GM18519 (cell line): ENCODE data around the gene PSMC3IP.
"Not testable (repeated sequence)": the region's sequence is repeated elsewhere in the genome, so short reads cannot be mapped to it uniquely, and the experiment has no call there.

Source experiments
- ATAC-seq: cut with Tn5 transposase; IDR thresholded peaks from one replicate; pipeline ENCODE4 v1.9.1; 2021; ENCODE audit warnings: mild to moderate bottlenecking, moderate library complexity; ENCODE audit not compliant: unreplicated experiment, low FRiP score

Gene PSMC3IP

DNA sequence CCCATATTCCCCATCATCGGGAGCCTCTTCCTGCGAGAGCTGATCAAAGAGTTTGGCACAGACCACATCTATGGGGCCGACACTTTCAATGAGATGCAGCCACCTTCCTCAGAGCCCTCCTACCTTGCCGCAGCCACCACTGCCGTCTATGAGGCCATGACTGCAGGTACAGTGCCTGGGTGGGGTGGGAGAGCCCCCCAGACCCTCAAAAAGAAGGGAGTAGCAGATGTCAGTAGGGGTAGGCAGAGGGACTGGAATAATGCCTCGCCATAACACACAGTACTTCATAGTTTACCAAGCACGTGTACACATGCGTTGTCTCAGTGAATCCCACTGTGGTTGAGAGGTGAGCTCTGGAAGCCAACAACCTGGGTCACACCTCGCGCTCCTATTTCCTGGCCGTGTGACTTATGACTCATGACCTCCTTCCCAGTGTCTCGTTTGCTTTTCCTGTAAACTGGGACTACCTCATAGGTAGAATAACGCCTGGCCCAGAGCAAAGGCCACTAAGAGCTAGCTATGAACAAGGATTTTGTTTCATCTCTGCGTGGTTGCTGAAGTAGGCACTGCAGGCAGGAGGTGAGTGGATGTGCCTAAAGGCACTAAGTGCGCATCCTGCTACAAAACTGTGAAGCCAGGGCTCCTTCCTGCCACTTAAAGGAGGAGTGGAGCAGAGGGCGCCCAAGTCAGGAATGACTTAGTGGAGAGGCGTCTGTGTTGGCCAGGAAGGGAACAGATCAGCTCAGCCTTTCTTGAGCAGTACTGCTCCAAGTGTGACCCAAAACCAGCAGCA lies 36.3 kb downstream of the PSMC3IP start:
- ATAC-seq, result no peak

DNA sequence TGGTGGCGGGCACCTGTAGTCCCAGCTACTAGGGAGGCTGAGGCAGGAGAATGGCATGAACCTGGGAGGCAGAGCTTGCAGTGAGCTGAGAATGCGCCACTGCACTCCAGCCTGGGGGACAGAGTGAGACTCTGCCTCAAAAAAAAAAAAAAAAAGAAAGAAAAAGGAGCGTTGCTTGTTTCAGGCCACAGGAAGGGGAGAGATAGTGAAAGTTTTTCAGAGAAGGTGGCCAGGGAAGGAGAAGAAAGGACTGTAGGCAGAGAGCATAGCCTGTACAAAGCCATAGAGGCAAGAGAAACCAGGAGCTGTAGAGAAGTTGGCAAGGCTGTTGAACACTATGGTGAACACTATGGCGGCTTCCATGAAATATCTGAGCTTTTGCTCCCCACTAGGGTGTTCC lies 37.0 kb downstream of the PSMC3IP start:
- not testable (repeated sequence) for ATAC-seq

DNA sequence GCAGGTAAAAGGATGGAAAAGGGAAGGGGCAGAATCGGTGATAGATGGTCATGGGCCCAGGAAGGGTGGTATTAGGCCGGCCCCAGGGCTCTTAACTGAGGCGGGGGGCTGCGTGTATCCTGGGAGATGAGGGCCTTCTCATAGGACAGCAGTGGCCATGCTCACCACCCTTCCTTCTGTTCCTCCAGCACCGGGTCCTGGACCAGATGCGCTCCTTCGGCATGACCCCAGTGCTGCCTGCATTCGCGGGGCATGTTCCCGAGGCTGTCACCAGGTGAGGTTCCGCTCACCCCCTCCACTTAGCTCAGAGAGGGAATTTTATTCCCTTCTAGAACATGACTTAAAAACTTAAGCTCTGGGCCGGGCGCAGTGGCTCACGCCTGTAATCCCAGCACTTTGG lies 39.0 kb downstream of the PSMC3IP start:
- no peak for ATAC-seq

DNA sequence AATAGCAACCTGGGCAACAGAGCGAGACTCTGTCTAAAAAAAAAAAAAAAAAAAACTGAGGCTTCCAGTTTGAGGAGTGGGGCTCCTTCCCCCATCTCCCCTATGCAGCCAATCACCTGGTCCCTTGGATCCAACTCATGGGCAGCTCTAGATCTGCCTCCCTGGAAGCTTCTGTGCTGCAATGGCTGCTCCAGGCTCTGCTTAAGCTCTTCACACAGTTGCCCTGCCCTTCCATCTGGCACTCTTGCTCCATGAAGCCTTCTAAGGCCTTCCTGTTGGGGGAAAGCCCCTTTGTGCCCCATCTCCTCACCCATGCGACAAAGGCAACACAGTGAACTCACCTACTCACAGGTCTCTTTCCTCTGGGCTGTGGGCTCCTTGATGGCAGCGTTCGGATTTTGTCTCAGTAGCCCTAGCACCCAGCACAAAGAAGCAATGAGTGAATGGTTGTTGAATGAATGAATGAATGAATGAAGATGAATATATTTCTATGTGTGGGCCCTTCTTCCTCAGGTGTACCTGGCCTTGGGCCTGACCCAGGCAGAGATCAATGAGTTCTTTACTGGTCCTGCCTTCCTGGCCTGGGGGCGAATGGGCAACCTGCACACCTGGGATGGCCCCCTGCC lies 39.6 kb downstream of the PSMC3IP start:
- no peak for ATAC-seq

DNA sequence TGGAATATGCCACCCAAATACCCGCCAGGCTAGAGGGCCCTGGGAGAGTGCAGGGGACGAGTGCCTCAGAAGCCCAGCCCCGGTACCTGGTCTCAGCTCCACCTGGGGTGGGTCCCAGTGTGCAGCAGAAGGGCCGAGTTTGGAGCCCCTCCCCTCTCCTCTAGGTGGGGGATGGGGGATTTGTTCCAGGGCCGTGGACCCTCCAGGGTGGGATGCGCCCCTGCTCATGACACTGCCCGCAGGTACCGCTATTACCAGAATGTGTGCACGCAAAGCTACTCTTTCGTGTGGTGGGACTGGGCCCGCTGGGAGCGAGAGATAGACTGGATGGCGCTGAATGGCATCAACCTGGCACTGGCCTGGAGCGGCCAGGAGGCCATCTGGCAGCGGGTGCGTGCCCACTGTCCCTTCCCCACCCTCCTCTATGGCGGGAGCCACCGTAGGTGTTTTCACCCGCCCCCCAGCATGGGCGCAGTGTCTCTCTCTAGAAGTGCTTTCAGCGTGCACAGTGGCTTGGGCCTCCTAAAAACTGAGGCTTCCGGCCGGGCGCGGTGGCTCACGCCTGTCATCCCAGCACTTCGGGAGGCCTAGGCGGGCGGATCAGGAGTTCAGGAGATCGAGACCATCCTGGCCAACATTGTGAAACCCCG lies 40.2 kb downstream of the PSMC3IP start:
- ATAC-seq, result no peak

DNA sequence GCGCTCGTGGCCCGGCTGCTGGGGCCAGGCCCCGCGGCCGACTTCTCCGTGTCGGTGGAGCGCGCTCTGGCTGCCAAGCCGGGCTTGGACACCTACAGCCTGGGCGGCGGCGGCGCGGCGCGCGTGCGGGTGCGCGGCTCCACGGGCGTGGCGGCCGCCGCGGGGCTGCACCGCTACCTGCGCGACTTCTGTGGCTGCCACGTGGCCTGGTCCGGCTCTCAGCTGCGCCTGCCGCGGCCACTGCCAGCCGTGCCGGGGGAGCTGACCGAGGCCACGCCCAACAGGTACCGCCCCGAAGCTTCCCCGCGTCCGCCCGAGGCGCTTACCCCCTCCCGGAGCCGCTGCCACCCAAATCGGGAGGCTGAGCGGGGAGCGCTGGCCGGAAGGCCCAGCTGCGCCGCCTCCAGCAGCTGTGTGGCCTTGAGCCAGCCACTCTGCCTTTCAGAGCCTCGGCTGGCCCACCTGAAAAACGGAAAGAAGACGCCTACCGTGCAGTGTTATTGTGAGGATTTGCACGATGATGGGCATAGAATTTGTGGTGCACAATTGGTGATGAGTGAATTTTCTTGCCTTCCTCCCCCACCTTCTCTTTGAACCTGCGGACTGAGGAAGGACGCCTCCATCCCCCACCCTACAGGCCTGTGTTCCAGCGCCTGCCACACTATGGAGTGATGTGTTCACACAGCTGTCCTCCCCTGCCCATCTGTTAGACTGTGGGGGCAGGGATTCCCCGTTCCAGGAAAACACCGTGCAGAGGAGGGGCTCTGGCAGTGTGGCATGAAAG lies 41.0 kb downstream of the PSMC3IP start:
- ATAC-seq, result peak; percentile 31

DNA sequence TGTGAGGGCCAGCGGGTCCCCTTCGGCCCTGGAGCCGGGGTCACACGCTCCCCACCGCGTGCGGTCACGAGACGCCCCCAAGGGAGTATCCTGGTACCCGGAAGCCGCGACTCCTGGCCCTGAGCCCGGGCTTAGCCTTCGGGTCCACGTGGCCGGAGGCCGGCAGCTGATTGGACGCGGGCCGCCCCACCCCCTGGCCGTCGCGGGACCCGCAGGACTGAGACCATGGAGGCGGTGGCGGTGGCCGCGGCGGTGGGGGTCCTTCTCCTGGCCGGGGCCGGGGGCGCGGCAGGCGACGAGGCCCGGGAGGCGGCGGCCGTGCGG lies 41.5 kb downstream of the PSMC3IP start, which contains the start of gene NAGLU:
NAGLU (plus strand) TSS at position 194 of the 324 bp plus-strand sequence; CDS start at position 226, 32 bp downstream.
- ATAC-seq, result peak; percentile 54

DNA sequence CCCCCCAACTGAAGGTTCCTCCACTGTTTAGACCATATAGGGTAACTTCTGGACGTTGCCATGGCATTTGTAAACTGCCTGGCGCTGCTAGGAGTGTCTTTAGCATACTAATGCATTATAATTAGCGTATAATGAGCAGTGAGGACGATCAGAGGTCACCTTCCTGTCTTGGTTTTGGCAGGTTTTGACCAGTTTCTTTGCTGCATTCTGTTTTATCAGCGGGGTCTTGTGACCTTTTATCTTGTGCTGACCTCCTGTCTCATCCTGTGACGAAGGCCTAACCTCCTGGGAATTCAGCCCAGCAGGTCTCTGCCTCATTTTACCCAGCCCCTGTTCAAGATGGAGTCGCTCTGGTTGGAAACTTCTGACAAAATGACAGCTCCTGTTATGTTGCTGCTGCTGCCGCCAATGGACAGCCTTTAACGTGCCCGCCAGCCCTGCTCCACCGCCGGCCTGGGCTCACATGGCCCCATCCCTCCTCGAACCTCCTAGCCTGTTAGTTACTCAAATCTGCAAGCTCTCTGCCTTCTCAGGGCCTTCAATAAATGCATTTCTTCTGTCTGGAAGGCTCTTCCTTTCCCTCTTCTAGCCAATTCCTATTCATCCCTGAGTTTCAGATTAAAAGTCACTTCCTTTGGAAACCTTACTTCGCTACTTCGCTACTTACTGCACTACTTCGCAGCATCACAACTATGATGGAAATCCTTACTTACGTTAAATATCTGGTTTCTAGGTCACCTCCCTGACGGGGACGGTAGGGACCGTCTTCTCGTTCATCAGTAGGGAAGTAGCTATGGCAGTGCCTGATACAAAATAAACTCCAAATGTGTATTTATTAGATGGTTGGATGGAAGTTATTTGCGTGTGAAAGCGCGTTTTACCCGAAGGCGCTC lies 42.1 kb downstream of the PSMC3IP start:
- ATAC-seq, result peak; percentile 11

DNA sequence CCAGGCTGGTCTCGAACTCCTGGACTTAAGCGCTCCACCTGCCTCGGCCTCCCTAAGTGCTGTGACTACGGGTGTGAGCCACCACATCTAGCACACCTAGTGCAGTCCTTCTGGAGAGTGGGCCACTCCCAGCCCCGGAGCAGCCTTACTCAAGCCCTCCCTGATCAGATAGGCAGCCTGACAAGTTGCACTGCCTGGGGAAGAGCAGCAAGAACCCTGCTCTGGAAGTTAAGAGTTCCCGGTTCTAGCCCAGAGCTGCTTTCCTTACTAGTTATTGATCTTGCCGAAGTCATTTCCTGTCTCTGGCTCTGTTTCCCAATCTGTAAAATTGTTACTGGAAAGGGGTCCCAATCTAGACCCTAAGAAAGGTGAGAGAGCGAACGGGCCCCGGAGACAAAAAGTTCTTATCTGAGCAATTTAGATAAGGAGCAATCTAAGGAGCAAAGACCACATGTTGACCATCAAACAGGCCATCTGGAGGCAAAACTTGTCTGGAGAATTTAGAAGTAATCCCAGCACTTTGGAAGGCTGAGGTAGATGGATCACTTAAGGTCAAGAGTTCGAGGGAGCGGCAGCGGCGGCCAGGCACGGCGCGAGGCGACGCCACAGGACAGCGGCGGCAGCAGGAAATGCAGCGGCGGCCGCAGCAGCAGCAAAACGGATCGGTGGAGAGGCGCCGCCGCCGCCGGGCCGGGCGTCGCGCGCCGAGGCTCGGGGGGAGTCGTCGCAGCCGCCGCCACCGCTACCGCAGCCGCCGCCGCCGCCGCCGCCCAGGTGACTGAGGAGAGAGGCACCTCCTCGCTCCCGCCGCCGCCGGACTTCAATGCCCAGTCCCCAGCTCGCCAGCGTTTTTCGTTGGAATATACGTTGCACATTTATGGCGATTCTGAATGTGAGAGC lies 45.8 kb downstream of the PSMC3IP start:
- ATAC-seq, result no peak

DNA sequence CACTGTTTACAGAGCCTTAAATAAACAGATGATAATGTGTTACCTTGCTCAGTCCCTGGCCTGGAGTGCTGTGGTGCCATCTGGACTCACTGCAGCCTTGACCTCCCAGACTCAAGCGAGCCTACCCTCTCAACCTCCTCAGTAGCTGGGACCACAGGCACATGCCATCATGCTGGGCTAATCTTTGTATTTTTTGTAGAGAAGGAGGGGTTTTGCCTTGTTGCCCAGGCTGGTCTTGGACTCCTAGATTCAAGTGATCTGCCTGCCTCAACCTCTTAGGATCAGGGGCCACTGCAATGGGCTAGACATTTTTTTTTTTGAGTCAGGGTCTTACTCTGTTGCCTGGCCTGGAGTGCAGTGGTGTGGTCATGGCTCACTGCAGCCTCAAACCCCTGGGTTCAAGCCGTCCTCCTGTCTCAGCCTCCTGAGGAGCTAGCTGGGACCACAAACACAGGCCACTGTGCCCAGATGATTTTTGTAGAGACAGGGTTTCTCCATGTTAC lies 46.5 kb downstream of the PSMC3IP start:
- ATAC-seq, result no peak

DNA sequence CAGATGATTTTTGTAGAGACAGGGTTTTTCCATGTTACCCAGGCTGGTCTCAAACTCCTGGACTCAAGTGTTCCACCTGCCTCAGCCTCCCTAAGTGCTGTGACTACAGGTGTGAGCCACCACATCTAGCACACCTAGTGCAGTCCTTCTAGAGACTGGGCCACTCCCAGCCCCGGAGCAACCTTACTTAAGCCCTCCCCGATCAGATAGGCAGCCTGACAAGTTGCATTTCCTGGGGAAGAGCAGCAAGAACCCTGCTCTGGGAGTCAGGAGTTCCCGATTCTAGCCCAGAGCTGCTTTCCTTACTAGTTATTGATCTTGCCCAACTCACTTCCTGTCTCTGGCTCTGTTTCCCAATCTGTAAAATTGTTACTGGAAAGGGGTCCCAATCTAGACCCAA lies 48.5 kb downstream of the PSMC3IP start:
- ATAC-seq, result no peak

DNA sequence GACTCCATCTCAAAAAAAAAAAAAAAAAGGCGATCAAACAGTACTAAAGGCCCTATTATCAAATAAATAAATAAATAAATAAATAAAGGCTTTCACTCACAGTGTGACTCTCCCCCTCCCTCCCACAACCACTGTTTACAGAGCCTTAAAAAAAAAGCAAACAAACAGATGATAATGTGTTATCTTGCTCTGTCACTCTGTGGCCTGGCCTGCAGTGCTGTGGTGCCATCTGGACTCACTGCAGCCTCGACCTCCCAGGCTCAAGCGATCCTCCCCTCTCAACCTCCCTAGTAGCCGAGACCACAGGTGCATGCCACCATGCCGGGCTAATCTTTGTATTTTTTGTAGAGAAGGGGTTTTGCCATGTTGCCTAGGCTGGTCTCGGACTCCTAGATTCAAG lies 49.6 kb downstream of the PSMC3IP start:
- ATAC-seq, result no peak

DNA sequence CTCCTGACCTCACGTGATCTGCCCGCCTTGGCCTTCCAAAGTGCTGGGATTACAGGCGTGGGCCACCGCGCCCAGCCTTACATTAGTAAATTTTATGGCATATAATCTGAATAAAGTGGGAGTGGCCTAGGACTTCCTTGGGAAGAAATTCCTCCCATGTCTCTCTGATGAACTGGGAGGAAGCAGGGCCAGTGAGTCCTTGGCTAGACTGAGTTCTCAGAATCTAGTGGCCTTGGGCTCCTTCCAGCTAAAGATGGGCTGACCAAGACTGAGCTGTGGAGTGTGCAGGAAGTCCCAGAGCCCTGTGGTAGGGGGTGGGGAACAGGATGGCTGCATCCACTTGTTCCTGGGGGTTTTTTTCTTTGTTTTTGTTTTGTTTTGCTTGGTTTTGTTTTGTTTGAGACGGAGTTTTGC lies 51.5 kb downstream of the PSMC3IP start:
- no peak for ATAC-seq

DNA sequence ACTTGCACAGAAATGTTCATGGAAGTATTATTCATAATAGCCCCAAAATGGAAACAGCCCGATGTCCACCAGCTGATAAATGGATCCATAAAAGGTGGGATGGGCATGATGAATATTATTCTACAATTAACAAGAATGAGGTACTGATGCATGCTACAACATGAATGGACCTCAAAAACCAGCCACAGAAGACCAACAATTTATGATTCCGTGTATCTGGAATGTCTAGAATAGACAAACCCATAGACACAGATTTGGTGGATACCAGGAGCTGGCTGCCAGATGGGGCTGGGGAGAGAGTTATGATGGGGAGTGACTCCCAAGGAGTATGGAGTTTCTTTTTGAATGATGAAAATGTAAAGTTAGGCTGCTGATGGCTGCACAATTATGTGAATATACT lies 52.3 kb downstream of the PSMC3IP start:
- ATAC-seq, result no peak

DNA sequence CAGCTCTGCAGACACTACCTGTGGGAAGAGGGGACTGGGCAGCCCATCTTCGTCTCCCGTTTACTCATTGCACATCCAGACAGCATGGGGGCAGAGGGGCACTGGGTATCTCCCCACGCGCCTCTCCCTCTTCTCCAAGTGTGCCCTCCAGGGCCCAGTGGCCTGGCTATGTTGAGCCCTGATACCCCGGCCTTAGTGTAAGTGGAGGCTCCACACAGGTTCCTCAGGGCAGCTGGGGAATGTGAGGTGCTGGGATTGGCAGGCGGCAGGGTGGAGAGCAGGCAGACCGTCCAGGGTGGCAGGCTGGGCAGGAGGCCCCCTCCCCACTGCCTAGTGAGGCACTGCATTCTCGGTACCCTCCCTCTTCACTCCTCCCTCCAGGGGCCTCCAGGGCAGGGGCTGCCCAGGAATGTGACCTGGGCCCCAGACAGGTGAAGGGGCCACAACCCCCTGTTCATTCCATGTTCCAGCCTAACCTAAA lies 54.7 kb downstream of the PSMC3IP start:
- ATAC-seq, result no peak
